HG03521 (cell line): ENCODE results near the gene RPL22L1.
"Not testable (repeated sequence)": the region's sequence is repeated elsewhere in the genome, so short reads cannot be mapped to it uniquely, and the experiment has no call there.

Experiments
- ATAC-seq: cut with Tn5 transposase; IDR thresholded peaks from one replicate; pipeline ENCODE4 v1.9.1; 2021; ENCODE audit warnings: mild to moderate bottlenecking, moderate library complexity; ENCODE audit not compliant: unreplicated experiment

RPL22L1 gene

DNA sequence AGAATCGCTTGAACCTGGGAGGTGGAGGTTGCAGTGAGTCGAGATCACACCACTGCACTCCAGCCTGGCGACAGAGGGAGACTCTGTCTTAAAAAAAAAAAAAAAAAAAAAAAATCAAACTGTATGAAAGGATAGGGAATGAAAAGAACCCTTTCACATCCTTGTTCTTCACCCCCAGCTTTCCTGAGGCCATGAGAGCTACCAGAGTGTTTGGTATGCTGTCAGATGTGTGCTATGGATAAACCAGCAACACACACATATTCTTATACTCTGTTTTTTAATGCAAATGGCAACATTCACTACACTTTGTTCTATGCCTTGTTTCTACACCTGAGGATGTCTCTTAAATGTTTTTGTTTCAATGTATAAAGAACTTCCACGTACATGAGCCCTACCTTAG is 33.5 kb downstream of the RPL22L1 start:
- no peak for ATAC-seq

- no peak for ATAC-seq
These were observed 34.7 kb downstream of the RPL22L1 start for GRCh38 chr3:170835336-170835735.

GRCh38 chr3:170830580-170830979 is 39.4 kb downstream of the RPL22L1 start:
- ATAC-seq: no peak

GRCh38 chr3:170829546-170830272 is 40.3 kb downstream of the RPL22L1 start:
- ATAC-seq: no peak

DNA sequence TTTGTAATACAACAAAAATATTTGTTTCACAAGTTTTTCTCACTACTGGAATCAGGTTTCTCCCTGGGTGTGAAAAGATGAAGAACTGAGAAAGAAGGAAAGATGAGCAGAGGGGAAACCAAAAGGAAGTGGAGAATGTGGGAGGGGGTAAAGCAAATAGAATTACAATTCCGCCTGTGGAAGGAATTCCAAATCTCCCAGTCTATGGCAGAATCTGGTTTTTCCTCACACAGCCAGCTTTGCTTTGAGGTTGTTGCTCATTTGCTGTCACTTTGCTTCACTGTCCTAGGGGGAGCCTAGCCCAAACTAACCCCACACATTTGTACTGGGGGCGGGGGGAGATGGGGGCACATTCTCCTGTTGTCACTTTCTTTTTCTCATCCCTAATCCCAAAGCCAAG is 43.9 kb downstream of the RPL22L1 start:
- no peak for ATAC-seq

DNA sequence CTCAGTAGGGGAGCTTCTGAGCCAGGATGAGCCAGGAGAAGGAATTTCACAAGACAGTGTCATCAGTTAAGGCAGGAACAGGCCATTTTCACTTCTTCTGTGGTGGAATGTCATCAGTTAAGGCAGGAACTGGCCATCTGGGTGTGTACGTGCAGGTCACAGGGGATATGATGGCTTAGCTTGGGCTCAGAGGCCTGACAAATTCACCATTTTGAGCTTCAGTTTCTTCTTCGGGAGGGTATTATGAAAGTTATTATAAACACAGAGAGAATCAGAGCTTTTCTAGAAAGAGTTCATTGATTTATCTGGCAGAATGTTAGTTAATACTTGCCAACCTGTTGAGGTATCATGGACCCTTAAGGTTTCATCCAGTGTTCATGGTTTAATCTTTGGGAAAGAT is 46.4 kb downstream of the RPL22L1 start:
- not testable (repeated sequence) for ATAC-seq

DNA sequence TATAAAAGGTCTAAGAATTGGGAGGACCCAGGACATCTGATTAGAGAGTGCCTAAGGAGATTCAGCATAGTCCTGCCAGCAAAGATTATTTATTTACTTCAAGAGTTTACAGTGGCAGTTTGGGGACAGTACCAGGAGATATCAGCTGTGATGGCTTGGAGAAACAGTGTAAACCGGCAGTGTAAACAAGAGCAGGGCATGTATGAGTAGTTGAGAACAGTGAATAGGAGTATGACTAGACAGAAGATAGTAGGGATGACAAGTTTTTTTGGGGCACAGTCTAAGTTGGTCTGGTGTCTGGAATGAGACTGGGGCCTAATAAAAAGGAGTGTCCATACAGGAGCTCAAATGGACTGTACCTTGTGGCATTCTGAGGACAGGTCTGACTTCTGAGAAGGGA is 51.7 kb downstream of the RPL22L1 start:
- ATAC-seq: not testable (repeated sequence)

GRCh38 chr3:170817471-170817870 is 52.5 kb downstream of the RPL22L1 start:
- ATAC-seq: not testable (repeated sequence)

- ATAC-seq: no peak
These were observed 53.2 kb downstream of the RPL22L1 start for GRCh38 chr3:170816841-170817240.

GRCh38 chr3:170816341-170816740 is 53.7 kb downstream of the RPL22L1 start:
- no peak for ATAC-seq

- ATAC-seq: no peak
These were observed 54.1 kb downstream of the RPL22L1 start for GRCh38 chr3:170815936-170816335.

DNA sequence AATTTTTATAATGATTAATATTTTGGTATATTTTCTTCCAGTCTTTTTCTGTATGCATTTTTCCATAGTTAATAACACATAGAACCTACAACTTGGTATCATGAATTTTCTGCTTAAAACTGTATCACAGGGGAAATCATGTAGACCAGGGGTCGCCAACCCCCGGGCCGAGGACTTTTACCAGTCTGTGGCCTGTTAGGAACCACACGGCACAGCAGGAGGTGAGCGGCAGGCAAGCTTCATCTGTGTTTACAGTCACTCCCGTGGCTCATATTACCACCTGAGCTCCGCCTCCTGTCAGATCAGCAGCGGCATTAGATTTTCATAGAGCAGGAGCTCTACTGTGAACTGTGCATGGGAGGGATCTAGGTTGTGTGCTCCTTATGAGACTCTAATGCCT is 54.7 kb downstream of the RPL22L1 start:
- no peak for ATAC-seq
